ENCODE measurements around the gene OSBPL8. TPM values are rescaled to one million over a fixed set of nuclear protein-coding genes. Genes with fewer than 3 reads are reported as not detected.

OSBPL8 gene
- total and polyA plus RNA-seq, 9 of the 15 experiments (the other 6 are each of a cell fraction or from before 2014, with no cell fraction given): 17.4 to 82.7 (median 42.8) TPM

DNA sequence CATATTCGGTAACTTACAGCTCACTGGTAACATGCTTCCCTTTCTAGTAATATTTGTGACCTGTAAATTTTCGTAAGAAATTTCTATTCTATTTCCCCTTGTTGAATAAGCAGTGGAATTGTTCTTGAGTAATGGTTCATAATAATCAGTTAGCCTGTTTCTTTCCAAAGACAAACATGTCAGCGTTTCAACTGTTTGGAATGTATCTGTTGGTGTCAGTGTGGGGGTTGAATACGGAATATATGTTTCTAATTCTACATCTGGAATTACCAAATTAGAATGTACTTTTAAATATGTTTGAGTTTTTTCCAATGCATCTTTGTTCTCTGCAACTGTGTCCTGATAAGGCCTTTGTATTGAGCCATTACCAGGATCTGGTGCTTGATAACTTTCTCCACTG, 213.3 kb downstream of the OSBPL8 start (continued):
- TF ChIP-seq, protein P1, sequence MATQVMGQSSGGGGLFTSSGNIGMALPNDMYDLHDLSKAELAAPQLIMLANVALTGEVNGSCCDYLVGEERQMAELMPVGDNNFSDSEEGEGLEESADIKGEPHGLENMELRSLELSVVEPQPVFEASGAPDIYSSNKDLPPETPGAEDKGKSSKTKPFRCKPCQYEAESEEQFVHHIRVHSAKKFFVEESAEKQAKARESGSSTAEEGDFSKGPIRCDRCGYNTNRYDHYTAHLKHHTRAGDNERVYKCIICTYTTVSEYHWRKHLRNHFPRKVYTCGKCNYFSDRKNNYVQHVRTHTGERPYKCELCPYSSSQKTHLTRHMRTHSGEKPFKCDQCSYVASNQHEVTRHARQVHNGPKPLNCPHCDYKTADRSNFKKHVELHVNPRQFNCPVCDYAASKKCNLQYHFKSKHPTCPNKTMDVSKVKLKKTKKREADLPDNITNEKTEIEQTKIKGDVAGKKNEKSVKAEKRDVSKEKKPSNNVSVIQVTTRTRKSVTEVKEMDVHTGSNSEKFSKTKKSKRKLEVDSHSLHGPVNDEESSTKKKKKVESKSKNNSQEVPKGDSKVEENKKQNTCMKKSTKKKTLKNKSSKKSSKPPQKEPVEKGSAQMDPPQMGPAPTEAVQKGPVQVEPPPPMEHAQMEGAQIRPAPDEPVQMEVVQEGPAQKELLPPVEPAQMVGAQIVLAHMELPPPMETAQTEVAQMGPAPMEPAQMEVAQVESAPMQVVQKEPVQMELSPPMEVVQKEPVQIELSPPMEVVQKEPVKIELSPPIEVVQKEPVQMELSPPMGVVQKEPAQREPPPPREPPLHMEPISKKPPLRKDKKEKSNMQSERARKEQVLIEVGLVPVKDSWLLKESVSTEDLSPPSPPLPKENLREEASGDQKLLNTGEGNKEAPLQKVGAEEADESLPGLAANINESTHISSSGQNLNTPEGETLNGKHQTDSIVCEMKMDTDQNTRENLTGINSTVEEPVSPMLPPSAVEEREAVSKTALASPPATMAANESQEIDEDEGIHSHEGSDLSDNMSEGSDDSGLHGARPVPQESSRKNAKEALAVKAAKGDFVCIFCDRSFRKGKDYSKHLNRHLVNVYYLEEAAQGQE (IDR thresholded peaks at IDR 0.05; ENCODE audit: borderline replicate concordance): no peak
- TF ChIP-seq, protein P1 (CRISPR knock-in tag; IDR thresholded peaks at IDR 0.05; ENCODE audit: low read depth): no peak
- TF ChIP-seq SREBF1 (IDR thresholded peaks at IDR 0.05; ENCODE audit: borderline replicate concordance, low read depth, low read length) (no peak), SIN3A (IDR thresholded peaks at IDR 0.05; ENCODE audit: borderline replicate concordance in 2 of 2, control insufficient read depth in 1 of 2, low read depth in 2 of 2, low read length in 2 of 2) (no peak), HDAC2 (IDR thresholded peaks at IDR 0.05) (no peak)
- TF ChIP-seq, protein P2, sequence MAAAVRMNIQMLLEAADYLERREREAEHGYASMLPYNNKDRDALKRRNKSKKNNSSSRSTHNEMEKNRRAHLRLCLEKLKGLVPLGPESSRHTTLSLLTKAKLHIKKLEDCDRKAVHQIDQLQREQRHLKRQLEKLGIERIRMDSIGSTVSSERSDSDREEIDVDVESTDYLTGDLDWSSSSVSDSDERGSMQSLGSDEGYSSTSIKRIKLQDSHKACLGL (CRISPR knock-in tag; IDR thresholded peaks at IDR 0.05; ENCODE audit: borderline replicate concordance, poor library complexity, severe bottlenecking): no peak
- TF ChIP-seq, protein P3, sequence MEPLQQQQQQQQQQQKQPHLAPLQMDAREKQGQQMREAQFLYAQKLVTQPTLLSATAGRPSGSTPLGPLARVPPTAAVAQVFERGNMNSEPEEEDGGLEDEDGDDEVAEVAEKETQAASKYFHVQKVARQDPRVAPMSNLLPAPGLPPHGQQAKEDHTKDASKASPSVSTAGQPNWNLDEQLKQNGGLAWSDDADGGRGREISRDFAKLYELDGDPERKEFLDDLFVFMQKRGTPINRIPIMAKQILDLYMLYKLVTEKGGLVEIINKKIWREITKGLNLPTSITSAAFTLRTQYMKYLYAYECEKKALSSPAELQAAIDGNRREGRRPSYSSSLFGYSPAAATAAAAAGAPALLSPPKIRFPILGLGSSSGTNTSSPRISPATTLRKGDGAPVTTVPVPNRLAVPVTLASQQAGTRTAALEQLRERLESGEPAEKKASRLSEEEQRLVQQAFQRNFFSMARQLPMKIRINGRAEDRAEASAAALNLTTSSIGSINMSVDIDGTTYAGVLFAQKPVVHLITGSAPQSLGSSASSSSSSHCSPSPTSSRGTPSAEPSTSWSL (CRISPR knock-in tag; IDR thresholded peaks at IDR 0.05; ENCODE audit: borderline replicate concordance): no peak
